SJSA1 (cell line): Measurements from ENCODE around the gene TSC2. TPM values are rescaled to one million over a fixed set of nuclear protein-coding genes. Genes with fewer than 3 reads are reported as not detected.
"Not testable (repeated sequence)": the region's sequence is repeated elsewhere in the genome, so short reads cannot be mapped to it uniquely, and the experiment has no call there.

Experiments
- DNase-seq, 2 experiments: peaks; one replicate each; pipeline ENCODE4 v3.0.0-alpha.2; 2015 to 2020; ENCODE audit warnings: low spot score in 2 of 2, low read depth in 1 of 2
- H3K27ac ChIP-seq: fragments of 250-450 bp; sonication (Bioruptor Pico); 2 replicates; pipeline ENCODE4 v1.5.1; 2020; ENCODE audit warnings: mild to moderate bottlenecking, moderate library complexity
- H3K27me3 ChIP-seq: fragments of 250-450 bp; sonication (Bioruptor Pico); replicated peaks from 2 replicates; pipeline ENCODE4 v1.5.1; 2020; ENCODE audit warnings: mild to moderate bottlenecking, moderate library complexity
- H3K36me3 ChIP-seq: fragments of 250-450 bp; sonication (Bioruptor Pico); 2 replicates; pipeline ENCODE4 v1.5.1; 2020; ENCODE audit warnings: mild to moderate bottlenecking
- H3K4me1 ChIP-seq: fragments of 250-450 bp; sonication (Bioruptor Pico); replicated peaks from 2 replicates; pipeline ENCODE4 v1.6.1; 2021; ENCODE audit warnings: mild to moderate bottlenecking
- H3K4me3 ChIP-seq: fragments of 250-450 bp; sonication (Bioruptor Pico); 2 replicates; pipeline ENCODE4 v1.5.1; 2020; ENCODE audit warnings: mild to moderate bottlenecking
- H3K9me3 ChIP-seq: fragments of 250-450 bp; sonication (Bioruptor Pico); replicated peaks from 2 replicates; pipeline ENCODE4 v1.5.1; 2020; ENCODE audit warnings: mild to moderate bottlenecking
- total RNA-seq: library from RNA; depleted of rRNA; stranded (reverse); fragments of >200 nt; shearing (Covaris generic); gene quantifications from 2 replicates; pipeline ENCODE4 v1.2.3, GENCODE V29; 2014

TSC2 gene
- total RNA-seq, 1 experiment from 2014 or later, result 36.9 TPM

DNA sequence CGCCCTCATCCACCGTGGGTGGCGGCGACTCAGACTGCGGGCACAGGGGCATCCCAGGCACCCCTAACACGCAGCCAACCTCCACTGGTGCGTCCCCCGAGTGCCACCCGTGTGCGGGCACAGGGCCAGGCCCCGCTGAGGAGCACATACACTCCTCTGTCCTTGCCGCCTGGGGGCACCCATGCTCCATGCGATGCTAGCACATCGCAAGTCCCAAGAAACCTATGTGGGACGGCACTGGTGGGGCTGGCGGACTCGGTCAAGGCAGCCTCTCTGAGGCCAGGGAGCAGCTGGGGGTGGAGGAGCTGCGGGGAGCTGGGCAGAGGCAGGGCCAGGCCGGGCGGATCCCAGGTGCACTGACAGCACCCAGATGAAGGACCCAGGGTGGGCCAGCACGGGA is 42.1 kb upstream of the TSC2 start:
- Histone ChIP-seq H3K27ac (no peak overlapping the region), H3K27me3 (no peaks in the 10 kb centered on the region), H3K9me3 (peaks cover 4% of the 10 kb centered on the region; the same call in 1 of the 2 replicates), H3K36me3 (peaks cover 79% of the 10 kb centered on the region), H3K4me1 (peaks cover 38% of the 10 kb centered on the region), H3K4me3 (no peak overlapping the region)
- DNase-seq, result no peak

DNA sequence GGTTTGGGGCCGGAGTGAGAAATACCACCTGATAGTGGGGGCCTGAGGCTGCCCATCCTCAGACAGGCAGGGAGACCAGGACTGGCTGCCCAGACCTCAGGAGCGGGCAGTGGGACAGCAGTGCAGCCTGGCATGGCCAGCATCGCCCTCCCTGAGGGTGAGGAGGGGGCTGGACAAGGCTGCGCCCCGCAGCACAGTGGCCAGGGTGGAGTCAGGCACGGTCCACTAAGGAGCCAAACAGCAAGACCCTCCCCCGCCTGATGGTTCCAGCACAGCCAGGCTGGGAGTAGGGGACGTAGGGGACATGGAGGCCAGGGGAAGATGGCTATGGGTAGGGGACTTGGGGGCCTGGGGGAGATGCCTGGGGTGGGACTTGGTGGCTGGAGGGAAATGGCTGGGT is 41.5 kb upstream of the TSC2 start:
- peaks cover 72% of the 10 kb centered on the region for H3K36me3 ChIP-seq
- H3K4me1 ChIP-seq, result peaks cover 39% of the 10 kb centered on the region
- H3K9me3 ChIP-seq, result peaks cover 4% of the 10 kb centered on the region; the same call in 1 of the 2 replicates
- H3K27ac ChIP-seq, result no peak overlapping the region
- DNase-seq, result no peak
- no peak overlapping the region for H3K4me3 ChIP-seq
- H3K27me3 ChIP-seq, result no peaks in the 10 kb centered on the region

DNA sequence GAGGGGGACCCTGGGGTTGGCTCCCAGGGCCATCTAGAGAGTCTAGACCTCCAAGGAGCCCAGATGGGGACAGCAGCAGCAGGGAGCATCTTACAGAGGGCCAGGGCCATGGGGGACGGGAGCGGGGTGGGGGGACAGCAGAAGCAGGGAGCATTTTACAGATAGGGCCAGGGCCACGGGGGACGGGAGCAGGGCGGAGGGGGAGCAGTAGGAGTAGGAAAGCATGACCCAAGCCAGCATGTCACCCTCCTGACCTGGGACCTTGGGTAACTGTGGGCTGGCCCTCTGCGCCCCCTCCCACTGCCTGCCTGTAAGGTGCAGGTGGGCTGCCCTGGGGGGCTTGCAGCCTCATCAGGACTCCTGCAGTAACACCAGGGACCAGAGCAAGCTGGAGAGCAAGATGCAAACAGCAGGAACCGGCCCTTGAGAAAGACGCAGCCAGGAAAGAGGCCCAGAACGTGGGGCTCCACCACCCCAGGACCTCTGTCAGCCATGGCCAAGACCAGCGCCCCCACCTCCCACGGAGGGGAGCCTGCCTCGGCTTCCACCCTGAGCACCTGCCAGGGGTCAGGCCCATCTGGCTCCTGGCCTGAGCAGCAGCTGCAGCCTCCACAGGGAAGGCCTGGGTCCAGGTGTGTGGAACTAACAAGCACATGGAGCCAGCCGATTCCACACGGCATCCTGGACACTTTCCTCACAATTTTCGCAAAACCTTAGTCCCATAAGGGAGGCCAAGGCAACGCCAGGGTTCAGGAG is 40.5 kb upstream of the TSC2 start:
- peaks cover 39% of the 10 kb centered on the region for H3K4me1 ChIP-seq
- H3K36me3 ChIP-seq, result peaks cover 63% of the 10 kb centered on the region
- H3K4me3 ChIP-seq, result no peak overlapping the region
- no peak overlapping the region for H3K27ac ChIP-seq
- H3K9me3 ChIP-seq, result peaks cover 4% of the 10 kb centered on the region; the same call in 1 of the 2 replicates
- DNase-seq, result no peak
- no peaks in the 10 kb centered on the region for H3K27me3 ChIP-seq

DNA sequence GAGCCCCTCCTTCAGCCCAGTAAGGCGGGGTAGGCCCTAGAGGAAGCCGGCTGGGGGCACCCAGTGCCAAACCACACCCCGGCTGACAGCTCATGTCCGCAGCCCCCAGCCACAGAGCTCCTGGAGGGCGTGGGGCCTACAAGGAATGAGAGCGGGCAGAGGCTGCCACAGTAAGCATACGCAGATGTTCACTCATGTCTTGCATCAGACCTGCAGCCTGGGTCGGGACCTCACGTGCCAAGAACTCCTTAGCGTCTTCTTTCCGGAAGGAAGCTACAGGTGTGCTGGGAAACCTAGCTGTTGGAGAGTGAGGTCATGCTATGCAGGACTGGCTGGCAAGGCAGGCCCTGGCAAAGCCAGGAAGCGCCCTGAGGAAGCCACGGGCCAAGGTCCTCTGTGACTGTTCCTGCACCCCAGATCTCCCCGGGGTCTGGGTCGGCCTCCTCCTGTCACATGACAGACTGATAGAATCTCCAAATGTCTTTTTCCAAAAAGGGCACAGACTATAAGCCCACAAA is 39.7 kb upstream of the TSC2 start:
- no peak overlapping the region for H3K27ac ChIP-seq
- peaks cover 4% of the 10 kb centered on the region; the same call in 1 of the 2 replicates for H3K9me3 ChIP-seq
- peaks cover 39% of the 10 kb centered on the region for H3K4me1 ChIP-seq
- no peak for DNase-seq
- H3K36me3 ChIP-seq, result peaks cover 55% of the 10 kb centered on the region
- H3K27me3 ChIP-seq, result no peaks in the 10 kb centered on the region
- peak overlapping the region; percentile 100 for H3K4me3 ChIP-seq

DNA sequence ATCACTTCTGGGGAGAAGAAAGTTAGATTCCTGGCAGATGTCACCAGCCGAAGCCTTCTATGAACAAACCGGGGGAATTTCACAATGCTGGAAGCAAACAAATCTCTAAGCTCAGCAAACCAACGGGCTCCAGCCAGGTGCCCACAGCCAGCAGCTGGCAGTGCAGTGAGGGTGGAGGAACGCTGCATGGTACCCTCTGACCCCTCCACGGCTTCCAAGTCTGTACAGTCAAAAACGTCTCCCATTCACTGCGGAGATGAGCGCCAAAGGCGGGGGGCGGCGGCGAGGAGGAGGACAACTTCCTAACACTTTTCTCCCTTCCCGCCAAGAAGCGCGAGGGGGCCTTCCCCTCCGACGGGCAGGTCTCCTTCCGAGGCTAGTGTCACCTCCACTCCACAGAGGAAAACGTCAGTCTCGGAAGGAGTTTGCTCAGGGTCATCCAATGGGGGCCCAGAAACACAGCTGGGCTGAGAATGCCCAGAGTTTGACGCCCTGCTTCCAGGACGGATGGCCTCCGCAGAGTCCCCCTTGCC is 39.1 kb upstream of the TSC2 start:
- peak overlapping the region; percentile 91 for H3K27ac ChIP-seq
- H3K9me3 ChIP-seq, result peaks cover 4% of the 10 kb centered on the region; the same call in 1 of the 2 replicates
- H3K27me3 ChIP-seq, result no peaks in the 10 kb centered on the region
- peak overlapping the region; percentile 100 for H3K4me3 ChIP-seq
- DNase-seq, result no peak
- peaks cover 48% of the 10 kb centered on the region for H3K36me3 ChIP-seq
- peaks cover 39% of the 10 kb centered on the region for H3K4me1 ChIP-seq

DNA sequence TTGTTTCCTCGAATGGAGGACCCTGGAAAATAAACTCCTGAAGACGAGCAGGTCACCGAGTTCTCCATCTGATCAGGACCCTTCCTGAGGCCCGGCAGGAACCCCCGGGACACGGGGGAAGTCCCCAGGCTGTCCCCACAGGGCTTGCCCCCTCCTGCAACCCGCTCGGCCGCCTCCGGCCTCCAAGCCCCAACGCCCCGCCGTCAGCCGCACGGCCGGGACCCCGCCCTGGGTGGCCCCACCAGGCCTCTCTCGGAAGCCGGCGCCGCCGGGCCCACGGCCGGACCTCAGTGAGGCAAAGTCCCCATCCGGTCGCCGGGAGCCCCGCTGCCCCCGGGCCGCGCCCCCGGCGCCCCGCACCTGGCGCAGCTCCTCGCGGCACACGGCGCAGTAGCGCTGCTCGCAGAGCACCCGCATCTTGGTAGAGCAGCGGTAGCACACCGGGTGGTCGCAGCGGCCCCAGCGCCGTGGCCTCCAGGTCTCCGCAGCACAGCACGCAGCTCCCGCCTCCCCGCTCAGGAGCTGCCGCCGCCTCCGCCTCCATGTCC is 38.5 kb upstream of the TSC2 start:
- H3K36me3 ChIP-seq, result peaks cover 47% of the 10 kb centered on the region
- peak overlapping the region; percentile 100 for H3K4me3 ChIP-seq
- no peaks in the 10 kb centered on the region for H3K27me3 ChIP-seq
- H3K27ac ChIP-seq, result peak overlapping the region; percentile 91
- H3K9me3 ChIP-seq, result peaks cover 4% of the 10 kb centered on the region; the same call in 1 of the 2 replicates
- peaks cover 35% of the 10 kb centered on the region for H3K4me1 ChIP-seq
- no peak for DNase-seq

DNA sequence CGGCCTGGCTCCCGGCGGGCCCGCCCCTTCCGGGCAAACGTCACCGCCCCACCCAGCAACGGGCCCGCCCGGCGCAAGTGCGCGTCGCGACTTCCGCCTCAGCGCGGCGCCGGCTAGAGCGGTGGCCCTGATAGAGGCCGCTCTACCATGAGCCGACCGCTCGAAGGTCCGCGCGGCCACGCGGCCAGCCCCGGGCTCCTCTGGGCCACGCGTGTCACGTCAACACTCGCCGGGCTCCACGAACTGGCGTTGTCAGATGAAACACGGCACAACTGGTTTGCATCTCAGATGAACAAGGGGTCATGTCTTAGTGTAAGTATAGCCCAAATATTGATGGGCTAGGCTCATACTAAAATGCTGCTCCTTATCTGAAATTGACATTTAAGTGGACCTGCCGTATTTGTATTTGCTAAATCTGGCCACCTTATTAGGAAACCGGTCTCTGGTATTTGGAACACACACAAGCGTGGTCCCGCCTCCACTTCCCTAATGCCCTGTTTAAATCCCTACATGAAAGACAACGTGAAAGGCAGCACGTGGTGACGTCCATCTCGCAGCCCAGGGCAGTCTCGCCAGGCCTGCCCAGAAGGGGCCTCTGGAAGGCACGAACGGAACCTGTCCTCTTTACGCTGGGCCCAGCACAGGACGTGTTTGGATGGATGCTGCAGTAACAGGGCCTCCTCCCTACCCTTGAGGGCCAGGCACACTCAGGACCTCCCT is 37.8 kb upstream of the TSC2 start, which contains the start of gene ZNF598:
ZNF598 (minus strand) TSS at position 31 of the 720 bp plus-strand sequence.
- H3K36me3 ChIP-seq, result peaks cover 43% of the 10 kb centered on the region

DNA sequence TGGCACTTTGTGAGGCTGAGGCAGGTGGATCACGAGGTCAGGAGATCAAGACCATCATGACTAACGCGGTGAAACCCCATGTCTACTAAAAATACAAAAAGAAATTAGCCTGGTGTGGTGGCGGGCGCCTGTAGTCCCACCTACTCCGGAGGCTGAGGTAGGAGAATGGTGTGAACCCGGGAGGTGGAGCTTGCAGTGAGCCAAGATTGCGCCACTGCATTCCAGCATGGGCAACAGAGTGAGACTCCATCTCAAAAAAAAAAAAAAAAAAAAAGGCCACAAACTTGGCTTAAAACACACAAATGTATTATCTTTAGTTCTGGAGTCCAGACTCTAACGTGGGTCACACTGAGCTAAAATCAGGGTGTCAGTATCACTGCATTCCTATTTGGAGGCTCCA is 36.1 kb upstream of the TSC2 start:
- not testable (repeated sequence) for H3K27ac ChIP-seq, H3K27me3 ChIP-seq, DNase-seq, H3K4me3 ChIP-seq, H3K9me3 ChIP-seq
- Histone ChIP-seq H3K36me3 (peaks cover 28% of the 10 kb centered on the region), H3K4me1 (peaks cover 32% of the 10 kb centered on the region)

More for the DNA sequence above, 37.8 kb upstream of the TSC2 start, which contains the start of gene ZNF598:
- DNase-seq, result peak; percentile 75 to 83
- Histone ChIP-seq H3K4me3 (peak within 1 kb of the TSS; percentile 100), H3K27me3 (no peaks in the 10 kb centered on the region), H3K27ac (peak within 1 kb of the TSS; percentile 91), H3K4me1 (peaks cover 32% of the 10 kb centered on the region), H3K9me3 (peaks cover 4% of the 10 kb centered on the region; the same call in 1 of the 2 replicates)

DNA sequence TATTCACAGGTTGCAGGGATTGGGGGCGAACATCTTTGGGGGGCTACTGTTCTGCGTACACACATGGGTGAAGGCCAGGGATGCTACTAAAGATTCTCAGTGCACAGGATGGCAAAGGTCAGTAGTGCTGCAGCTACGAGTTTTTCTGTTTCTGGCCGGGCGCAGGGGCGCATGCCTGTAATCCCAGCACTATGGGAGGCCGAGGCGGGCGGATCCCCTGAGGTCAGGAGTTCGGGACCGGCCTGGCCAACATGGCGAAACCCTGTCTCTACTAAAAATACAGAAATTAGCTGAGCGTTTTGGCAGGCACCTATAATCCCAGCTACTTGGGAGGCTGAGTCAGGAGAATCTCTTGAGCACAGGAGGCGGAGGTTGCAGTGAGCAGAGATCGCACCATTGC is 34.3 kb upstream of the TSC2 start:
- Histone ChIP-seq H3K9me3 (peaks cover 4% of the 10 kb centered on the region; the same call in 1 of the 2 replicates), H3K4me3 (no peak overlapping the region), H3K27me3 (no peaks in the 10 kb centered on the region), H3K36me3 (peaks cover 10% of the 10 kb centered on the region), H3K27ac (no peak overlapping the region), H3K4me1 (peaks cover 18% of the 10 kb centered on the region)
- no peak for DNase-seq

DNA sequence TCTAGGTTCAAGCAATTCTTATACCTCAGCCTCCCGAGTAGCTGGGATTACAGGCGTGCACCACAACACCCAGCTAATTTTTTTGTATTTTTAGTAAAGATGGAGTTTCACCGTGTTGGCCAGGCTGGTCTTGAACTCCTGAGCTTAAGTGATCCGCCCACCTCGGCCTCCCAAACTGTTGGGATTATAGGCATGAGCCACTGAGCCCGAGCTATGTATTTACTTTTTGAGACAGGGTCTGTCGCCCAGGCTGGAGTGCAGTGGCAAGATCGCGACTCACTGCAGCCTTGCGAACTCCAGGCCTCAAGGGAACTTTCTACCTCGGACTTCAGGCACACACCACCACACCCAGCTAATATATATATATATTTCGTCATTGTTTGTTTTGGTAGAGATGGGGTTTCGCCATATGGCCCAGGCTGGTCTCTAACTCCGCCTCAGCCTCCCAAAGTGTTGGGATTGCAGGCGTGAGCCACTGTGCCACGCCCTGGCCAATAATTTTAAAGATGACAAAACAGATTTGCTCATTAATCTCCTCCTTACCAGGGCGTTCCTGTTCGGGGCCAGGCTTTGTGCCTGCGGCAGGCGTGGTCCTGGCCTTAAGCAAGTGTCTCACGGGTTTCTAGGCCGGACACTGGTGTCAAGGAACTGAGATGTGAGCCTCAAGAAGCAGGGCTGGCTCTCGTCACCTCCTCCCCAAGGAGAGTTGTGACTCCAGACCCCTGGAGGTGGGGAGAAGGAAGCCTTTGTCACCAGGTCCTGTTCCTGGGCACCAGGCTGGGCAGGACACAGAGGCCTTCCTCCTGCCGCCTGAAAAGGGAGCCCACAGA is 32.5 kb upstream of the TSC2 start:
- no peaks in the 10 kb centered on the region for H3K36me3 ChIP-seq
- H3K4me3 ChIP-seq, result no peak overlapping the region
- H3K9me3 ChIP-seq, result no peaks in the 10 kb centered on the region
- DNase-seq, result no peak
- H3K27me3 ChIP-seq, result peaks cover 17% of the 10 kb centered on the region
- no peak overlapping the region for H3K27ac ChIP-seq
- H3K4me1 ChIP-seq, result peaks cover 14% of the 10 kb centered on the region

DNA sequence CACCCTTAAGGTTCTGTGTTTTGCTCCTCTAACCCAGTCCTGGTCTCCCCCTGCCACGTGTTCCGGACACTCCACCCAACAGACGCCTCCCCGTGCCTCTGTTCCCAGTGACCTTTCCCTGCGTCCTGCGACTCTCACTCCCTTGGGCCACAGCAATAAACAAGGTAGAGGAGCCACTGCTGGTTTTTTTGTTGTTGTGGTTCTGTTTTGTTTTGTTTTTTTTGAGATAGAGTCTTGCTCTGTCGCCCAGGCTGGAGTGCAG is 31.9 kb upstream of the TSC2 start:
- Histone ChIP-seq H3K36me3 (no peaks in the 10 kb centered on the region), H3K27ac (no peak overlapping the region), H3K9me3 (no peaks in the 10 kb centered on the region), H3K4me1 (peaks cover 14% of the 10 kb centered on the region), H3K4me3 (no peak overlapping the region), H3K27me3 (peaks cover 22% of the 10 kb centered on the region)
- no peak for DNase-seq

DNA sequence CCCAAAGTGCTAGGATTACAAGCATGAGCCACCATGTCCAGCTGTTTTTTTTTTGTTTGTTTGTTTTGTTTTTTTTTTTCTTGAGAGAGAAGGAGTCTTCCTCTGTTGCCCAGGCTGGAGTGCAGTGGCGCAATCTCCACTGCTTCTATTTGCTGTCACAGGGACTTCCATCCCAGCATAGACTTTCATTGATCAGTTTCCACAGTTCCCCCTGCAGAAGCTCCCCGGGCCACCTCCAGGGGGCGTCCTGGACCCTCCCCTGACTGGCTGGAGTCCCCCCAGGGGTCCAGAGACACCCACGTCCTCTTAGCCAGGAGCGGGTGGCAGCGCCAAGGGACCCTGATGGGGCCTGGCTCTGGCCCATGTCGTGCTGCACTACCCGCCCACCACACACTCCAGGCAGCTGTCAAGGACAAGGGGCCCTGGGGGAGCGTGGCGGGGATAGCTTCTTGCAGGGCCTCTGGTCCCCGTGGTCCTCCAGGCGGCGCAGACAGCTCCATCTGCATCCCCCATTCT is 31.3 kb upstream of the TSC2 start:
- Histone ChIP-seq H3K36me3 (no peaks in the 10 kb centered on the region), H3K27ac (no peak overlapping the region), H3K4me1 (peaks cover 14% of the 10 kb centered on the region), H3K9me3 (no peaks in the 10 kb centered on the region), H3K4me3 (no peak overlapping the region), H3K27me3 (peaks cover 24% of the 10 kb centered on the region)
- no peak for DNase-seq

DNA sequence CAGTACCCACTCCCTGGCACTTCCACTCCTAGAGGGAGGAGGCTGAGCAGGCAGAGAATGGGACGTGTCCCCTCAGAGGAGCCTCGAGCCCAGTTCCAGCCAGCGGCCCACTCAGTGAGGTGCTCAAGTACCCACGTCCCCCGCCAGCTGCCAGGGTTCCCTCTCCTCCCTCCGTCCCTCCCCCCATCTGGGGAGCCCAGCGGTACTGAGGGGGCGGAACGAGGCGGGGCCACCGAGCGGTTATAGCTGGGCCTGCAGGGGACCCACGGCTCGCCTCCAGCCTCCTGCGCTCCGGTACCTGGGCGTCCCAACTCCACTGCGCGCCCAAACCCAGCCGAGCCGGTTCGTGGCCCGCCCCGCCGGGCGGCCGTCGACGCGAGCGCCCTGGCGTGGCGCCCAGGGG is 28.3 kb upstream of the TSC2 start, which contains the start of gene NPW:
NPW (plus strand) TSS at position 268 of the 403 bp plus-strand sequence.
- DNase-seq, result no peak
- H3K36me3 ChIP-seq, result no peaks in the 10 kb centered on the region
- H3K4me3 ChIP-seq, result no peak within 1 kb of the TSS
- H3K27ac ChIP-seq, result no peak within 1 kb of the TSS
- H3K4me1 ChIP-seq, result peaks cover 31% of the 10 kb centered on the region
- H3K27me3 ChIP-seq, result peaks cover 24% of the 10 kb centered on the region
- no peaks in the 10 kb centered on the region for H3K9me3 ChIP-seq
